H9 (cell line): Measurements from ENCODE around the gene TRIP11. TPM values are rescaled to one million over a fixed set of nuclear protein-coding genes. Genes with fewer than 3 reads are reported as not detected.
"Not testable (repeated sequence)": the region's sequence is repeated elsewhere in the genome, so short reads cannot be mapped to it uniquely, and the experiment has no call there.

Experiments used
- DNase-seq: peaks from one replicate; pipeline ENCODE4 v3.0.0-alpha.2; 2017
- H2AFZ ChIP-seq: one replicate; pipeline ENCODE4 v1.6.1; 2013; ENCODE audit warnings: mild to moderate bottlenecking, low read length, control low read depth, moderate library complexity
- H2AK5ac ChIP-seq: 2 replicates; pipeline ENCODE4 v1.6.1; 2013; ENCODE audit warnings: low read length, control low read depth, mixed read lengths; ENCODE audit not compliant: insufficient read length
- H2BK120ac ChIP-seq: one replicate; pipeline ENCODE4 v1.6.1; 2013; ENCODE audit warnings: low read depth, mild to moderate bottlenecking, low read length, control low read depth, inconsistent platforms; ENCODE audit not compliant: poor library complexity, severe bottlenecking
- H2BK12ac ChIP-seq: 2 replicates; pipeline ENCODE4 v1.6.1; 2013; ENCODE audit warnings: low read length, control low read depth, mixed read lengths, low read depth; ENCODE audit not compliant: insufficient read length
- H2BK15ac ChIP-seq: 2 replicates; pipeline ENCODE4 v1.6.1; 2013; ENCODE audit warnings: low read depth, low read length, control low read depth
- H2BK20ac ChIP-seq: one replicate; pipeline ENCODE4 v1.6.1; 2013; ENCODE audit warnings: low read depth, mild to moderate bottlenecking, low read length, control low read depth, inconsistent platforms; ENCODE audit not compliant: poor library complexity, severe bottlenecking
- H2BK5ac ChIP-seq: 2 replicates; pipeline ENCODE4 v1.6.1; 2013; ENCODE audit warnings: low read length, control low read depth, mixed read lengths; ENCODE audit not compliant: insufficient read length
- H3K14ac ChIP-seq: 2 replicates; pipeline ENCODE4 v1.6.1; 2013; ENCODE audit warnings: low read length, control low read depth; ENCODE audit not compliant: insufficient read depth
- H3K18ac ChIP-seq: 2 replicates; pipeline ENCODE4 v1.6.1; 2013; ENCODE audit warnings: low read depth, mild to moderate bottlenecking, mixed read lengths, low read length, control low read depth; ENCODE audit not compliant: insufficient read length
- H3K23ac ChIP-seq: 2 replicates; pipeline ENCODE4 v1.6.1; 2013; ENCODE audit warnings: low read length, control low read depth, mixed read lengths, low read depth; ENCODE audit not compliant: insufficient read length
- H3K23me2 ChIP-seq: 2 replicates; pipeline ENCODE4 v1.6.1; 2013; ENCODE audit warnings: low read depth, mild to moderate bottlenecking, mixed read lengths, low read length, control low read depth; ENCODE audit not compliant: insufficient read length, poor library complexity, severe bottlenecking
- H3K27ac ChIP-seq: 2 replicates; pipeline ENCODE4 v1.5.1; 2013; ENCODE audit warnings: low read length, control low read depth, mixed read lengths, low read depth; ENCODE audit not compliant: insufficient read length
- H3K27me3 ChIP-seq: 2 replicates; pipeline ENCODE4 v1.6.1; 2013; ENCODE audit warnings: low read length, control low read depth, inconsistent platforms; ENCODE audit not compliant: insufficient read depth
- H3K4ac ChIP-seq: 2 replicates; pipeline ENCODE4 v1.6.1; 2013; ENCODE audit warnings: low read depth, mild to moderate bottlenecking, control low read depth, inconsistent platforms, low read length, moderate library complexity
- H3K4me1 ChIP-seq: 2 replicates; pipeline ENCODE4 v1.6.1; 2013; ENCODE audit warnings: low read length, control low read depth, inconsistent platforms; ENCODE audit not compliant: insufficient read depth
- H3K4me2 ChIP-seq: 2 replicates; pipeline ENCODE4 v1.6.1; 2013; ENCODE audit warnings: low read length, control low read depth, mixed read lengths; ENCODE audit not compliant: insufficient read length, insufficient read depth
- H3K56ac ChIP-seq: 2 replicates; pipeline ENCODE4 v1.6.1; 2013; ENCODE audit warnings: low read depth, mild to moderate bottlenecking, mixed read lengths, low read length, control low read depth; ENCODE audit not compliant: insufficient read length
- H3K79me1 ChIP-seq: 2 replicates; pipeline ENCODE4 v1.6.1; 2013; ENCODE audit warnings: low read depth, mild to moderate bottlenecking, moderate library complexity, low read length, control low read depth, inconsistent platforms; ENCODE audit not compliant: insufficient read depth, poor library complexity, severe bottlenecking
- H3K79me2 ChIP-seq: 2 replicates; pipeline ENCODE4 v1.6.1; 2013; ENCODE audit warnings: low read length, control low read depth, inconsistent platforms; ENCODE audit not compliant: insufficient read depth
- H3K9ac ChIP-seq: 2 replicates; pipeline ENCODE4 v1.6.1; 2013; ENCODE audit warnings: low read length, control low read depth, mixed read lengths; ENCODE audit not compliant: insufficient read length; ENCODE audit errors: extremely low read depth
- H3K9me3 ChIP-seq: one replicate; pipeline ENCODE4 v1.6.1; 2013; ENCODE audit warnings: low read depth, low read length, inconsistent platforms; ENCODE audit not compliant: control insufficient read depth
- H3T11ph ChIP-seq: one replicate; pipeline ENCODE4 v1.6.1; 2013; ENCODE audit warnings: mild to moderate bottlenecking, low read length, control low read depth, inconsistent platforms
- H4K20me1 ChIP-seq: one replicate; pipeline ENCODE4 v1.6.1; 2013; ENCODE audit not compliant: control insufficient read depth, insufficient read length, insufficient read depth
- H4K5ac ChIP-seq: 2 replicates; pipeline ENCODE4 v1.6.1; 2013; ENCODE audit warnings: low read depth, mild to moderate bottlenecking, mixed read lengths, low read length, control low read depth; ENCODE audit not compliant: insufficient read length
- H4K8ac ChIP-seq: replicated peaks from 2 replicates; pipeline ENCODE4 v1.6.1; 2013; ENCODE audit warnings: low read length, control low read depth, mixed read lengths, low read depth; ENCODE audit not compliant: insufficient read length
- H4K91ac ChIP-seq: 2 replicates; pipeline ENCODE4 v1.6.1; 2013; ENCODE audit warnings: low read depth, mild to moderate bottlenecking, moderate library complexity, mixed read lengths, low read length, control low read depth; ENCODE audit not compliant: insufficient read length
- H3K27ac Mint-ChIP-seq, 3 experiments: 2 replicates in 2 of 3; 3 replicates in 1 of 3; pipeline ENCODE4 v1.8.0; 2020 to 2021; ENCODE audit warnings: mixed read lengths in 3 of 3, mild to moderate bottlenecking in 1 of 3, moderate library complexity in 1 of 3
- H3K27me3 Mint-ChIP-seq: 2 replicates; pipeline ENCODE4 v1.8.0; 2021; ENCODE audit warnings: low read depth, mild to moderate bottlenecking, moderate library complexity, mixed read lengths
- H3K36me3 Mint-ChIP-seq, 3 experiments: 2 replicates in 2 of 3; 3 replicates in 1 of 3; pipeline ENCODE4 v1.8.0; 2020 to 2021; ENCODE audit warnings: low read depth in 3 of 3, mixed read lengths in 3 of 3; ENCODE audit not compliant: insufficient read depth in 1 of 3
- H3K4me1 Mint-ChIP-seq, 2 experiments: 2 replicates each; pipeline ENCODE4 v1.8.0; 2020; ENCODE audit warnings: mixed read lengths in 2 of 2
- H3K4me3 Mint-ChIP-seq, 2 experiments: 2 replicates in 1 of 2; 3 replicates in 1 of 2; pipeline ENCODE4 v1.8.0; 2020 to 2021; ENCODE audit warnings: mild to moderate bottlenecking in 2 of 2, mixed read lengths in 2 of 2, moderate library complexity in 1 of 2
- H3K9me3 Mint-ChIP-seq, 2 experiments: 2 replicates in 1 of 2; 3 replicates in 1 of 2; pipeline ENCODE4 v1.8.0; 2020; ENCODE audit warnings: mild to moderate bottlenecking in 2 of 2, mixed read lengths in 2 of 2, moderate library complexity in 1 of 2
- CTCF ChIP-seq: fragments of 200-600 bp; sonication (generic); conservative IDR thresholded peaks from 3 replicates; pipeline ENCODE4 v1.8.0; 2021; ENCODE audit warnings: antibody characterized with exemption, mild to moderate bottlenecking
- WGBS: extraction: QIAGEN DNeasy Blood & Tissue Kit; methylation state at CpG from one replicate; pipeline ENCODE4 v1.1.7; 2013; ENCODE audit warnings: missing lambda C conversion rate, low lambda C conversion rate, mixed read lengths; ENCODE audit not compliant: insufficient read length; ENCODE audit errors: extremely low coverage; 5-methylcytosine and 5-hydroxymethylcytosine counted together
- total RNA-seq: library from RNA; stranded (reverse); gene quantifications from 2 replicates; pipeline ENCODE4 v1.2.1, GENCODE V29; 2021

TRIP11 gene
- total RNA-seq, 1 experiment from 2014 or later, result 33.5 TPM

DNA sequence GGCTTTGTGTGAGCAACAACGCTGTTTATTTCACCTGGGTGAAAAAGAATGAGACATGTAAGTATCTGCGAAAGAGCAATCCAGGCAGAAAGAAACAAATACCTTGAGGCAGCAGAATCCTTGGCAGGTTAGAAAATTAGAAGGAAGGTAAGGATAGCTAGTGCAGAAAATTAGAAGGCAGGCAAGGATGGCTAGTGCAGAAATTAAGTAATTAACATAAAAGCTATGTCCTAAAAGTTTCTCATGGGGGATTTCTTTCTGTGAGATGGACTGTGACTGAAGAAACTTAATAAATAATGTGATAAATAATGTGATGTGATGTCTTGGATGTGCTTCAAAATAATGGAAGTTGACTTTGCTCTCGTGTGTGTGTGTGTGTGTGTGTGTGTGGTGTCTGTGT is 9.9 kb upstream of the TRIP11 start:
- Histone ChIP-seq H4K5ac (no peak overlapping the region), H3K18ac (no peak overlapping the region), H3K79me1 (no peaks in the 10 kb centered on the region), H3K56ac (no peak overlapping the region), H3K4ac (no peak overlapping the region), H3K27me3 (no peaks in the 10 kb centered on the region), H2BK5ac (no peak overlapping the region), H4K20me1 (no peaks in the 10 kb centered on the region), H3K23ac (no peak overlapping the region), H3K27ac (no peak overlapping the region), H3K4me2 (no peak overlapping the region), H2BK12ac (no peak overlapping the region), H2BK15ac (no peak overlapping the region), H4K91ac (no peak overlapping the region), H2BK20ac (no peak overlapping the region), H2AFZ (no peak overlapping the region), H4K8ac (no peak overlapping the region), H3K9ac (no peak overlapping the region), H2BK120ac (no peak overlapping the region), H3K79me2 (no peaks in the 10 kb centered on the region), H3K4me1 (no peaks in the 10 kb centered on the region), H3T11ph (no peak overlapping the region), H3K23me2 (no peaks in the 10 kb centered on the region), H3K14ac (no peak overlapping the region), H2AK5ac (no peak overlapping the region), H3K9me3 (no peaks in the 10 kb centered on the region)
- H3K9me3 Mint-ChIP-seq, result no peaks in the 10 kb centered on the region
- no peak overlapping the region for H3K27ac Mint-ChIP-seq
- H3K4me3 Mint-ChIP-seq, result no peak overlapping the region
- H3K36me3 Mint-ChIP-seq, result peaks cover 4 to 15% (median 6%) of the 10 kb centered on the region in 3 experiments; a peak in 6 of 7 replicates
- peaks cover 11 to 12% of the 10 kb centered on the region in 2 experiments for H3K4me1 Mint-ChIP-seq
- WGBS, result no CpG with 5 or more reads among the region's 3 CpGs
- peaks cover 2% of the 10 kb centered on the region; the same call in 1 of the 2 replicates for H3K27me3 Mint-ChIP-seq
- no peak for DNase-seq
- TF ChIP-seq CTCF, result no peak

DNA sequence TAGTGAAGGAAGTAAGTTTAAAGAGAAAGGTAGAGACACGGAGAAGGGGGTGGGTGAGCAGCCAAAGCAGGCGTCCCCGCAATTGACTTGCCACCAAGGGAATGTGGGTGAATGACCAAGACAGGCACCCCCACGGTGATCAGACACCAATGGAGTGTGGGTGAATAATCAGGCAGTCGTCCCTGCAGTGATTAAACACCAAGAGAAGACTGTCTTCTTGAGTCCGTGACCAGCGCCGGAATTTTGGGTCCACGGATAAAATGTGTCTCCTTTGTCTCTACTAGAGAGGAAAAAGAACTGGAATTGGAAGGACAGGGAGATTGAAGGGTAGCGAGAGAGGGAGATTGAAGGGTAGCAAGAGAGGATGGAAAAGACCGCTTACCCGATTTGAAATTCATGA is 9.4 kb upstream of the TRIP11 start:
- H3K27ac Mint-ChIP-seq, result peak overlapping the region in 1 of 3 experiments; percentile 11; a peak in 1 of 7 replicates
- H3K56ac ChIP-seq, H2BK15ac ChIP-seq, H3T11ph ChIP-seq, H2BK20ac ChIP-seq, DNase-seq, H3K4ac ChIP-seq, H3K23me2 ChIP-seq, H3K79me2 ChIP-seq, H4K5ac ChIP-seq, H3K9ac ChIP-seq, H3K14ac ChIP-seq, H2BK120ac ChIP-seq, H3K9me3 Mint-ChIP-seq, H3K4me3 Mint-ChIP-seq, H3K27ac ChIP-seq, H4K20me1 ChIP-seq, H3K9me3 ChIP-seq, H3K4me1 ChIP-seq, H3K27me3 Mint-ChIP-seq, H2AK5ac ChIP-seq, H4K91ac ChIP-seq, H2AFZ ChIP-seq, H4K8ac ChIP-seq, H2BK12ac ChIP-seq, H3K4me2 ChIP-seq, H2BK5ac ChIP-seq, H3K18ac ChIP-seq, H3K23ac ChIP-seq, H3K79me1 ChIP-seq, H3K27me3 ChIP-seq: not testable (repeated sequence)
- H3K4me1 Mint-ChIP-seq, result peaks cover 10 to 11% of the 10 kb centered on the region in 2 experiments
- no CpG with 5 or more reads among the region's 12 CpGs for WGBS
- H3K36me3 Mint-ChIP-seq, result peaks cover 4 to 15% (median 6%) of the 10 kb centered on the region in 3 experiments; a peak in 6 of 7 replicates
